ENCODE measurements around the gene PWWP2A. TPM values are rescaled to one million over a fixed set of nuclear protein-coding genes. Genes with fewer than 3 reads are reported as not detected.

Gene PWWP2A
- total and polyA plus RNA-seq, 2 of the 4 experiments (the other 2 are of a cell fraction): 8.8 to 12.5 TPM

DNA sequence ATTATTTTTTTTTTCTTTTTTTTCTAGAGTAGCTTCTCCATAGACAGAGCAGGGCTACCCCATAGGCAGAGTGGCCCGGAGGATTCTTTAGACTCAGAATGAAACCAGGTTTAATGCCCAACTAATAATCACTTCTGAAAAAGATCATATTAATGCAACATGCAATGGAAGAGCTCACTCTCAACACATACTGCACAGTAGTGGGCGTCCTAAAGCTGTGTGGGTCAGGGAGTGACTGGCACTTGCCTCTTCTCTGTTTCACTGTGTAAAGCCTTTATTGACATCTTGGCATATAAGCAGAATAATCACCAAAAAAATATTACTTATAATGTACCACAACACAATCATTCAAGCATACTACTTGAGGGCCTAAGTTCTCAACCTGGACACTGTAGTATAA is 11.1 kb downstream of the PWWP2A start:
- H3K4ac ChIP-seq (ENCODE audit: low read depth, low read length): no peak overlapping the region

More for the DNA sequence above, 11.1 kb downstream of the PWWP2A start:
- Histone ChIP-seq H3K27me3 (ENCODE audit: control insufficient read depth, insufficient read depth, low read length) (no peaks in the 10 kb centered on the region), H3K36me3 (ENCODE audit: control insufficient read depth, insufficient read depth, low read length) (peaks cover 15% of the 10 kb centered on the region), H2AK5ac (ENCODE audit: low read depth, low read length) (no peak overlapping the region), H3K27ac (ENCODE audit: insufficient read depth, low read length) (no peak overlapping the region), H2BK20ac (ENCODE audit: low read depth, low read length) (no peak overlapping the region), H2BK15ac (ENCODE audit: low read depth, low read length) (no peak overlapping the region), H3K4me3 (ENCODE audit: insufficient read depth, low read depth, low read length) (no peak overlapping the region), H4K5ac (ENCODE audit: low read depth, low read length) (no peak overlapping the region), H4K8ac (ENCODE audit: low read depth in 2 of 2, low read length in 2 of 2) (no peak overlapping the region), H2BK5ac (ENCODE audit: low read depth, low read length, poor library complexity, severe bottlenecking) (no peak overlapping the region), H3K9me3 (ENCODE audit: control insufficient read depth, insufficient read depth, low read length) (no peaks in the 10 kb centered on the region), H3K14ac (replicated peaks; ENCODE audit: low read depth, low read length) (no peak overlapping the region), H2AFZ (replicated peaks; ENCODE audit: low read length, poor library complexity) (no peak overlapping the region), H4K91ac (ENCODE audit: insufficient read depth, low read depth, low read length) (no peak overlapping the region), H3K4me2 (ENCODE audit: low read depth, low read length) (no peak overlapping the region), H3K56ac (ENCODE audit: extremely low read depth, insufficient read depth, low read length) (no peak overlapping the region), H4K20me1 (ENCODE audit: insufficient read depth, low read length) (0 out of 2 replicates have a peak, but pooled peaks cover 6% of the 10 kb centered on the region), H3K18ac (ENCODE audit: low read depth, low read length) (no peak overlapping the region), H3K9me1 (ENCODE audit: insufficient read depth, low read length) (no peaks in the 10 kb centered on the region), H3K79me1 (ENCODE audit: low read depth in 1 of 2, low read length in 2 of 2) (peaks cover 28 to 63% of the 10 kb centered on the region in 2 experiments), H3K9ac (ENCODE audit: low read depth, low read length) (no peak overlapping the region), H3K23ac (ENCODE audit: low read depth, low read length) (no peak overlapping the region), H2BK120ac (ENCODE audit: low read depth, low read length) (no peak overlapping the region), H3K4me1 (ENCODE audit: control insufficient read depth, insufficient read depth, low read length) (no peaks in the 10 kb centered on the region), H2AK9ac (replicated peaks; ENCODE audit: low read depth, low read length, poor library complexity) (no peak overlapping the region)
- no TSS peak for BruUV-seq (replicated peaks)
- no peak for ATAC-seq (ENCODE audit: low read depth)
- ChIA-PET CTCF (no interaction called here), POLR2A (ENCODE audit: unreplicated experiment) (no interaction called here)
- intact Hi-C loops (cut with micrococcal nuclease) (no loop called here), dilution Hi-C loops (cut with HindIII; ENCODE audit: low sequenced_read_pairs, unreplicated experiment) (no loop called here), in situ Hi-C loops (cut with MboI; ENCODE audit: low sequenced_read_pairs) (no loop called here)
- DNase-seq: no peak
- no peak for TF ChIP-seq POLR2A (IDR thresholded peaks at IDR 0.05; ENCODE audit: low read depth, low read length)
- no peak for TF ChIP-seq RFX5 (IDR thresholded peaks at IDR 0.05; ENCODE audit: low read depth, low read length)
- no peak for TF ChIP-seq ELK1 (IDR thresholded peaks at IDR 0.05; ENCODE audit: borderline replicate concordance, low read depth, low read length)
- TF ChIP-seq BHLHE40 (IDR thresholded peaks at IDR 0.05; ENCODE audit: low read depth, low read length): no peak
- no peak for TF ChIP-seq RAD21 (IDR thresholded peaks at IDR 0.05; ENCODE audit: low read length)
- TF ChIP-seq MAZ (IDR thresholded peaks at IDR 0.05; ENCODE audit: borderline replicate concordance, low read depth, low read length): no peak
- TF ChIP-seq CEBPB (IDR thresholded peaks at IDR 0.05; ENCODE audit: low read depth, low read length): no peak
- TF ChIP-seq USF2 (IDR thresholded peaks at IDR 0.05; ENCODE audit: low read depth, low read length): no peak
- TF ChIP-seq CTCF (conservative IDR thresholded peaks at IDR 0.05; ENCODE audit: low read depth, low read length): no peak
- no peak for TF ChIP-seq CHD1 (IDR thresholded peaks at IDR 0.05; ENCODE audit: low read depth, low read length)
- TF ChIP-seq SMC3 (IDR thresholded peaks at IDR 0.05; ENCODE audit: low read depth, low read length): no peak
- no peak for TF ChIP-seq FOS (IDR thresholded peaks at IDR 0.05; ENCODE audit: low read depth, low read length)
- no peak for TF ChIP-seq NFE2L2 (IDR thresholded peaks at IDR 0.05; ENCODE audit: low read depth, low read length)
- no peak for TF ChIP-seq MAFK (IDR thresholded peaks at IDR 0.05; ENCODE audit: low read depth, low read length)
- no CpG with 5 or more reads among the region's 2 CpGs for WGBS, 2 experiments (ENCODE audit: extremely low coverage in 2 of 2, insufficient read length in 1 of 2)

Data from IMR-90 (cell line).